Measurements from ENCODE around the gene ARAP1. TPM values are rescaled to one million over a fixed set of nuclear protein-coding genes. Genes with fewer than 3 reads are reported as not detected.
A peak's percentile ranks its signal among the peaks of the same experiment; 100 is the strongest.

ARAP1 gene
- total RNA-seq, 1 donor: 95.2 TPM

- no peak overlapping the region for H3K27ac ChIP-seq (ENCODE audit: low read depth, low read length)
- no peaks in the 10 kb centered on the region for H3K36me3 ChIP-seq (ENCODE audit: insufficient read depth, low read length)
- H3K9me3 ChIP-seq (ENCODE audit: low read depth, low read length): no peaks in the 10 kb centered on the region
- H3K4me2 ChIP-seq (ENCODE audit: insufficient read depth, low read length): no peak overlapping the region
- no peaks in the 10 kb centered on the region for H3K4me1 ChIP-seq (ENCODE audit: insufficient read depth, low read length)
- H3K79me2 ChIP-seq (ENCODE audit: insufficient read depth, low read length): no peaks in the 10 kb centered on the region
- TF ChIP-seq, protein P1, sequence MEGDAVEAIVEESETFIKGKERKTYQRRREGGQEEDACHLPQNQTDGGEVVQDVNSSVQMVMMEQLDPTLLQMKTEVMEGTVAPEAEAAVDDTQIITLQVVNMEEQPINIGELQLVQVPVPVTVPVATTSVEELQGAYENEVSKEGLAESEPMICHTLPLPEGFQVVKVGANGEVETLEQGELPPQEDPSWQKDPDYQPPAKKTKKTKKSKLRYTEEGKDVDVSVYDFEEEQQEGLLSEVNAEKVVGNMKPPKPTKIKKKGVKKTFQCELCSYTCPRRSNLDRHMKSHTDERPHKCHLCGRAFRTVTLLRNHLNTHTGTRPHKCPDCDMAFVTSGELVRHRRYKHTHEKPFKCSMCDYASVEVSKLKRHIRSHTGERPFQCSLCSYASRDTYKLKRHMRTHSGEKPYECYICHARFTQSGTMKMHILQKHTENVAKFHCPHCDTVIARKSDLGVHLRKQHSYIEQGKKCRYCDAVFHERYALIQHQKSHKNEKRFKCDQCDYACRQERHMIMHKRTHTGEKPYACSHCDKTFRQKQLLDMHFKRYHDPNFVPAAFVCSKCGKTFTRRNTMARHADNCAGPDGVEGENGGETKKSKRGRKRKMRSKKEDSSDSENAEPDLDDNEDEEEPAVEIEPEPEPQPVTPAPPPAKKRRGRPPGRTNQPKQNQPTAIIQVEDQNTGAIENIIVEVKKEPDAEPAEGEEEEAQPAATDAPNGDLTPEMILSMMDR (IDR thresholded peaks at IDR 0.05; ENCODE audit: extremely low read depth, low read depth, low read length): no peak
- H4K20me1 ChIP-seq (ENCODE audit: insufficient read depth, low read length): no peaks in the 10 kb centered on the region
- no peak for DNase-seq (ENCODE audit: insufficient read length, low spot score, missing footprints)
- peaks cover 10% of the 10 kb centered on the region for H3K27me3 ChIP-seq (ENCODE audit: insufficient read depth, low read length)
- H3K4me3 ChIP-seq (ENCODE audit: insufficient read depth, low read length): no peak overlapping the region
- H2AFZ ChIP-seq (ENCODE audit: low read length): no peak overlapping the region
Measured at GRCh38 chr11:72649215-72649976, 102.8 kb downstream of the ARAP1 start.

- TF ChIP-seq, protein P1 (IDR thresholded peaks at IDR 0.05; ENCODE audit: extremely low read depth, low read depth, low read length): no peak
- peaks cover 7% of the 10 kb centered on the region for H3K27me3 ChIP-seq (ENCODE audit: insufficient read depth, low read length)
- DNase-seq (ENCODE audit: insufficient read length, low spot score, missing footprints): no peak
- no peaks in the 10 kb centered on the region for H3K36me3 ChIP-seq (ENCODE audit: insufficient read depth, low read length)
- no peak overlapping the region for H3K4me3 ChIP-seq (ENCODE audit: insufficient read depth, low read length)
- no peaks in the 10 kb centered on the region for H3K79me2 ChIP-seq (ENCODE audit: insufficient read depth, low read length)
- H4K20me1 ChIP-seq (ENCODE audit: insufficient read depth, low read length): no peaks in the 10 kb centered on the region
- H3K9me3 ChIP-seq (ENCODE audit: low read depth, low read length): no peaks in the 10 kb centered on the region
- no peaks in the 10 kb centered on the region for H3K4me1 ChIP-seq (ENCODE audit: insufficient read depth, low read length)
- no peak overlapping the region for H3K4me2 ChIP-seq (ENCODE audit: insufficient read depth, low read length)
- no peak overlapping the region for H2AFZ ChIP-seq (ENCODE audit: low read length)
- H3K27ac ChIP-seq (ENCODE audit: low read depth, low read length): no peak overlapping the region
Measured at GRCh38 chr11:72648384-72649136, 103.6 kb downstream of the ARAP1 start.

DNA sequence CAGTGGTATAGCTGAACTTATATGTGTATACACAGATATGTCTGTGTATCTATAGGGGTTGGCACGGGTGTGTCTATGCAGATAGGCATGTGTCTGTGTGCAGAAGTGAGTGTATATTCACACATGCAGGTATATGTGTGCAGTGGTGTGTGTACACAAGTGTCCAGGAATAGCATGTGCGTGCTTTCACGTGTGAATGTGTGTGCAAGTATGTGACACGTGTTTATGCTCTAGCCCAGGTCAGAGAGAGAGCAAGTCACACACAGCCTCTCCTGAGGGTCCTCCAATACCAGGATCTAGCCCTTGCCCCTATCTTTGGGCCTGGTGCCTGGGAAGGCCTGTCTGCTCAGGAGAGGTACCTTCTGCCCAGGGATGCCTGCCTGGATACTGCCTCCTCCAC lies 104.3 kb downstream of the ARAP1 start:
- Histone ChIP-seq H2AFZ (ENCODE audit: low read length) (no peak overlapping the region), H3K36me3 (ENCODE audit: insufficient read depth, low read length) (no peaks in the 10 kb centered on the region), H3K4me2 (ENCODE audit: insufficient read depth, low read length) (no peak overlapping the region), H3K9me3 (ENCODE audit: low read depth, low read length) (no peaks in the 10 kb centered on the region), H3K79me2 (ENCODE audit: insufficient read depth, low read length) (no peaks in the 10 kb centered on the region), H3K4me1 (ENCODE audit: insufficient read depth, low read length) (no peaks in the 10 kb centered on the region), H3K4me3 (ENCODE audit: insufficient read depth, low read length) (no peak overlapping the region), H3K27ac (ENCODE audit: low read depth, low read length) (no peak overlapping the region), H3K27me3 (ENCODE audit: insufficient read depth, low read length) (peaks cover 7% of the 10 kb centered on the region), H4K20me1 (ENCODE audit: insufficient read depth, low read length) (no peaks in the 10 kb centered on the region)
- no peak for DNase-seq (ENCODE audit: insufficient read length, low spot score, missing footprints)
- TF ChIP-seq, protein P1 (IDR thresholded peaks at IDR 0.05; ENCODE audit: extremely low read depth, low read depth, low read length): no peak

DNA sequence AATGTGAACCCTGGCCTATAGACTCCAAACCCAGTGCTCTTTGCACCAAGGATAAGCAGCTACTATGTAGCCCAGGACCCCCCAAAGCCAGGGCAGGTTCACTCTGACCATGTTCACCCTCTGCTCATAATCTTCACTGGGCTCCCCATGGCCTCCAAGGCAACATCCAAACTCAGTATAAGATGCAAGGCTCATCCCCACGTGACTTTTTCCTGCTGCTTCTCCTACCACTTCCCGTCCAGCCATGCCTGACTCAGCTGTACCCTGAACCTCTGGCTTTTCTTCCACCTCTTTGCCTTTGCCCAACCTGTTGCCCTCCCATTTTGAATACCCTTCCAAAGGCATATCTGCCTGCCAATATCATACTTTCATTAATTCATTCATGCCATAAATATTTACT lies 105.7 kb downstream of the ARAP1 start:
- H4K20me1 ChIP-seq (ENCODE audit: insufficient read depth, low read length): no peaks in the 10 kb centered on the region
- H3K4me3 ChIP-seq (ENCODE audit: insufficient read depth, low read length): no peak overlapping the region
- H3K4me1 ChIP-seq (ENCODE audit: insufficient read depth, low read length): peaks cover 3% of the 10 kb centered on the region
- no peaks in the 10 kb centered on the region for H3K9me3 ChIP-seq (ENCODE audit: low read depth, low read length)
- H3K4me2 ChIP-seq (ENCODE audit: insufficient read depth, low read length): no peak overlapping the region
- TF ChIP-seq, protein P1 (IDR thresholded peaks at IDR 0.05; ENCODE audit: extremely low read depth, low read depth, low read length): no peak
- no peaks in the 10 kb centered on the region for H3K79me2 ChIP-seq (ENCODE audit: insufficient read depth, low read length)
- no peak overlapping the region for H2AFZ ChIP-seq (ENCODE audit: low read length)
- no peaks in the 10 kb centered on the region for H3K36me3 ChIP-seq (ENCODE audit: insufficient read depth, low read length)
- no peak overlapping the region for H3K27ac ChIP-seq (ENCODE audit: low read depth, low read length)
- peaks cover 13% of the 10 kb centered on the region for H3K27me3 ChIP-seq (ENCODE audit: insufficient read depth, low read length)
- peak; percentile 92 for DNase-seq (ENCODE audit: insufficient read length, low spot score, missing footprints)

Data from osteoblast (primary cell).